IMR-90 (cell line): ENCODE measurements around the gene GPR32. TPM values are rescaled to one million over a fixed set of nuclear protein-coding genes. Genes with fewer than 3 reads are reported as not detected.
"Not testable (repeated sequence)": the region's sequence is repeated elsewhere in the genome, so short reads cannot be mapped to it uniquely, and the experiment has no call there.

Experiments
- ATAC-seq: fragments of 200-7000 bp; cut with Tn5 transposase; 2 replicates; pipeline ENCODE4 v1.9.1; 2020; ENCODE audit warnings: low read depth, mild to moderate bottlenecking, moderate library complexity
- BruUV-seq: library from RNA; stranded (reverse); fragments of 400-500 nt; replicated peaks from 2 replicates; lab custom pipeline; 2021; lab: Mats Ljungman, UMichigan
- CTCF ChIA-PET: fragments of 300-600 bp; formaldehyde crosslinking; extraction: SDS; loops from one replicate; lab custom pipeline; 2021; ENCODE audit warnings: antibody characterized with exemption; lab: Yijun Ruan, JAX
- POLR2A ChIA-PET: fragments of 300-600 bp; sonication (Branson Sonifier 250); formaldehyde crosslinking; loops from one replicate; lab custom pipeline; 2022; ENCODE audit warnings: antibody characterized with exemption; ENCODE audit not compliant: unreplicated experiment; lab: Charles Lee
- DNase-seq: peaks from one replicate; pipeline ENCODE4 v3.0.0; 2013
- H2AFZ ChIP-seq: replicated peaks from 2 replicates; pipeline ENCODE3; 2013; ENCODE audit warnings: low read length, mild to moderate bottlenecking; ENCODE audit not compliant: poor library complexity
- H2AK5ac ChIP-seq: 2 replicates; pipeline ENCODE4 v1.6.1; 2013; ENCODE audit warnings: low read depth, low read length, inconsistent platforms
- H2AK9ac ChIP-seq: replicated peaks from 2 replicates; pipeline ENCODE3; 2013; ENCODE audit warnings: mild to moderate bottlenecking, low read depth, low read length, moderate library complexity; ENCODE audit not compliant: poor library complexity
- H2BK120ac ChIP-seq: 2 replicates; pipeline ENCODE4 v1.6.1; 2013; ENCODE audit warnings: low read depth, low read length, inconsistent platforms
- H2BK15ac ChIP-seq: 3 replicates; pipeline ENCODE4 v1.6.1; 2013; ENCODE audit warnings: low read depth, low read length, inconsistent platforms
- H2BK20ac ChIP-seq: 2 replicates; pipeline ENCODE4 v1.6.1; 2013; ENCODE audit warnings: low read depth, mild to moderate bottlenecking, inconsistent platforms, low read length, moderate library complexity
- H2BK5ac ChIP-seq: 2 replicates; pipeline ENCODE4 v1.6.1; 2013; ENCODE audit warnings: mild to moderate bottlenecking, low read depth, low read length, inconsistent platforms; ENCODE audit not compliant: poor library complexity, severe bottlenecking
- H3K14ac ChIP-seq: replicated peaks from 2 replicates; pipeline ENCODE4 v1.6.1; 2013; ENCODE audit warnings: low read depth, low read length, inconsistent platforms
- H3K18ac ChIP-seq: 2 replicates; pipeline ENCODE4 v1.6.1; 2013; ENCODE audit warnings: low read depth, low read length, control low read depth
- H3K23ac ChIP-seq: 2 replicates; pipeline ENCODE4 v1.6.1; 2013; ENCODE audit warnings: low read depth, low read length, inconsistent platforms
- H3K27ac ChIP-seq: 2 replicates; pipeline ENCODE4 v1.5.1; 2013; ENCODE audit warnings: mild to moderate bottlenecking, control low read depth, low read length; ENCODE audit not compliant: insufficient read depth
- H3K27me3 ChIP-seq: 2 replicates; pipeline ENCODE4 v1.6.1; 2013; ENCODE audit warnings: low read length; ENCODE audit not compliant: control insufficient read depth, insufficient read depth
- H3K36me3 ChIP-seq: 2 replicates; pipeline ENCODE4 v1.6.1; 2013; ENCODE audit warnings: low read length, mixed read lengths; ENCODE audit not compliant: control insufficient read depth, insufficient read depth
- H3K4ac ChIP-seq: 2 replicates; pipeline ENCODE4 v1.6.1; 2013; ENCODE audit warnings: low read depth, low read length, inconsistent platforms
- H3K4me1 ChIP-seq: 2 replicates; pipeline ENCODE4 v1.6.1; 2013; ENCODE audit warnings: low read length, mixed read lengths; ENCODE audit not compliant: control insufficient read depth, insufficient read depth
- H3K4me2 ChIP-seq: 2 replicates; pipeline ENCODE4 v1.6.1; 2013; ENCODE audit warnings: low read depth, mild to moderate bottlenecking, control low read depth, low read length, moderate library complexity
- H3K4me3 ChIP-seq: 2 replicates; pipeline ENCODE4 v1.5.1; 2013; ENCODE audit warnings: low read depth, mild to moderate bottlenecking, control low read depth, low read length, moderate library complexity; ENCODE audit not compliant: insufficient read depth
- H3K56ac ChIP-seq: 2 replicates; pipeline ENCODE4 v1.6.1; 2013; ENCODE audit warnings: low read length, inconsistent platforms; ENCODE audit not compliant: insufficient read depth; ENCODE audit errors: extremely low read depth
- H3K79me1 ChIP-seq, 2 experiments: 2 replicates each; pipeline ENCODE4 v1.6.1; 2013; ENCODE audit warnings: low read length in 2 of 2, inconsistent platforms in 1 of 2, low read depth in 1 of 2
- H3K9ac ChIP-seq: 2 replicates; pipeline ENCODE4 v1.6.1; 2013; ENCODE audit warnings: low read depth, low read length, control low read depth
- H3K9me1 ChIP-seq: 2 replicates; pipeline ENCODE4 v1.6.1; 2013; ENCODE audit warnings: low read length, inconsistent platforms; ENCODE audit not compliant: insufficient read depth
- H3K9me3 ChIP-seq: 2 replicates; pipeline ENCODE4 v1.6.1; 2013; ENCODE audit warnings: low read length; ENCODE audit not compliant: control insufficient read depth, insufficient read depth
- H4K20me1 ChIP-seq: 2 replicates; pipeline ENCODE4 v1.6.1; 2013; ENCODE audit warnings: low read length, inconsistent platforms; ENCODE audit not compliant: insufficient read depth
- H4K5ac ChIP-seq: 2 replicates; pipeline ENCODE4 v1.6.1; 2013; ENCODE audit warnings: mild to moderate bottlenecking, low read depth, low read length, control low read depth
- H4K8ac ChIP-seq, 2 experiments: 2 replicates each; pipeline ENCODE4 v1.6.1; 2013; ENCODE audit warnings: low read depth in 2 of 2, low read length in 2 of 2, control low read depth in 1 of 2, inconsistent platforms in 1 of 2
- H4K91ac ChIP-seq: 2 replicates; pipeline ENCODE4 v1.6.1; 2013; ENCODE audit warnings: low read depth, low read length, inconsistent platforms; ENCODE audit not compliant: insufficient read depth
- WGBS, 2 experiments: methylation state at CpG; one replicate each; pipeline versions ENCODE4 v1.1.5 to v1.1.7; 2013; ENCODE audit warnings: missing lambda C conversion rate in 2 of 2; ENCODE audit not compliant: insufficient read length in 1 of 2; ENCODE audit errors: extremely low coverage in 2 of 2; 5-methylcytosine and 5-hydroxymethylcytosine counted together
- dilution Hi-C: fragments of 300-500 bp; cut with HindIII; formaldehyde crosslinking; loops from one replicate; pipeline ENCODE4 v1.14.3; 2018; ENCODE audit warnings: low sequenced_read_pairs; ENCODE audit not compliant: unreplicated experiment
- in situ Hi-C: fragments of 300-500 bp; cut with MboI; formaldehyde crosslinking; loops from 3 replicates; pipeline ENCODE4 v1.14.3; 2019; ENCODE audit warnings: low sequenced_read_pairs, inconsistent platforms, mixed read lengths
- intact Hi-C: fragments of 100-400 bp; cut with micrococcal nuclease; formaldehyde crosslinking; loops from 2 replicates; pipeline ENCODE4 v1.10.0; 2022
- polyA plus RNA-seq, 3 experiments: library from polyadenylated mRNA; depleted of rRNA; stranded (reverse); fragments of >200 nt; gene quantifications; 2 replicates each; pipeline ENCODE4 v1.2.3, GENCODE V29; 2012; ENCODE audit warnings: low replicate concordance in 1 of 3
- total RNA-seq: library from RNA; depleted of rRNA; stranded (reverse); fragments of >200 nt; gene quantifications from 2 replicates; pipeline ENCODE4 v1.2.3, GENCODE V29; 2012

The GPR32 gene
- total and polyA plus RNA-seq, 2 of the 4 experiments (the other 2 are of a cell fraction): not detected

DNA sequence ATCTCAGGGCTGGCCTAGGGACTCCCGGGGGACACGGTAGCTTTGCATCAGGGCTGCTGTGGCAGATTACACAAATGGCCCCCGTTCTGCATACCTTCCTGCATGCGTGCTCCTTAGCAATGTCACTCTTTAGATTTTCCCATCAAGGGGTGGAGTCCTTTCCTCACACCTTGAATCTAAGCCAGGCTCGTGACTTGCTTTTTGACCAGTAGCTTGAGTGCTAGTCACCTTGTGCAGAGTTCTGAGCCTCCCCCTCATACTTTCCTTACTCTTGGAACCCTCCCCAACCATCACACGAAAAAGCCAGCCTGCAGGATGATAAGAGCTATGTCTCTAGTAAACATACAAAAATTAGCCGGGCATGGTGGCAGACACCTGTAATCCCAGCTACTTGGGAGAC is 3.2 kb downstream of the GPR32 start:
- dilution Hi-C loops, H3K9me1 ChIP-seq, POLR2A ChIA-PET, H4K5ac ChIP-seq, H3K4me2 ChIP-seq, H3K4me1 ChIP-seq, H2AK5ac ChIP-seq, H2AFZ ChIP-seq, H3K27ac ChIP-seq, in situ Hi-C loops, BruUV-seq, intact Hi-C loops, H3K18ac ChIP-seq, H3K4ac ChIP-seq, H2BK15ac ChIP-seq, H2BK120ac ChIP-seq, H3K14ac ChIP-seq, H2BK5ac ChIP-seq, H3K9ac ChIP-seq, H4K20me1 ChIP-seq, H3K56ac ChIP-seq, ATAC-seq, DNase-seq, H2AK9ac ChIP-seq, H4K8ac ChIP-seq, H3K36me3 ChIP-seq, H2BK20ac ChIP-seq, H3K9me3 ChIP-seq, H3K79me1 ChIP-seq, H3K4me3 ChIP-seq, H4K91ac ChIP-seq, H3K23ac ChIP-seq: not testable (repeated sequence)
- peaks cover 12% of the 10 kb centered on the region for H3K27me3 ChIP-seq
- WGBS, 2 experiments: 50% methylated on average over 1 of the region's 7 CpGs; no CpG with 5 or more reads in 1 of the 2 experiments
- CTCF ChIA-PET: interaction anchor here (1.0 kb wide), 1 partner anchor 49 kb away, joined by 3 read pairs; no protein-coding TSS in a partner anchor
